PFSK-1 (cell line): Measurements from ENCODE around the gene MAN1C1.

Experiments
- FOXP2 ChIP-seq: optimal IDR thresholded peaks from 2 replicates; pipeline ENCODE3; 2011; ENCODE audit warnings: borderline replicate concordance, control low read depth, inconsistent platforms; ENCODE audit not compliant: insufficient read depth; ENCODE audit errors: extremely low read length, extremely low read depth
- POLR2AphosphoS5 ChIP-seq: IDR thresholded peaks from 2 replicates; pipeline ENCODE4 v1.6.1; 2012; ENCODE audit warnings: low read depth, mild to moderate bottlenecking, control low read depth, low read length, moderate library complexity
- SIN3A ChIP-seq: IDR thresholded peaks from 2 replicates; pipeline ENCODE4 v1.6.1; 2012; ENCODE audit warnings: mild to moderate bottlenecking, low read length, moderate library complexity, borderline replicate concordance; ENCODE audit not compliant: insufficient read depth
- TAF1 ChIP-seq: IDR thresholded peaks from 2 replicates; pipeline ENCODE4 v1.6.1; 2012; ENCODE audit warnings: low read length, control low read depth, borderline replicate concordance; ENCODE audit not compliant: insufficient read depth
- TF ChIP-seq, protein P1 (sequence below), 2 experiments: IDR thresholded peaks; 2 replicates each; pipeline versions ENCODE4 v1.6.1 to v1.8.0; 2011 to 2012; ENCODE audit warnings: low read depth in 2 of 2, low read length in 2 of 2, control low read depth in 1 of 2, inconsistent platforms in 1 of 2, mild to moderate bottlenecking in 1 of 2, moderate library complexity in 1 of 2; ENCODE audit not compliant: insufficient read depth in 1 of 2

MAN1C1 gene

DNA sequence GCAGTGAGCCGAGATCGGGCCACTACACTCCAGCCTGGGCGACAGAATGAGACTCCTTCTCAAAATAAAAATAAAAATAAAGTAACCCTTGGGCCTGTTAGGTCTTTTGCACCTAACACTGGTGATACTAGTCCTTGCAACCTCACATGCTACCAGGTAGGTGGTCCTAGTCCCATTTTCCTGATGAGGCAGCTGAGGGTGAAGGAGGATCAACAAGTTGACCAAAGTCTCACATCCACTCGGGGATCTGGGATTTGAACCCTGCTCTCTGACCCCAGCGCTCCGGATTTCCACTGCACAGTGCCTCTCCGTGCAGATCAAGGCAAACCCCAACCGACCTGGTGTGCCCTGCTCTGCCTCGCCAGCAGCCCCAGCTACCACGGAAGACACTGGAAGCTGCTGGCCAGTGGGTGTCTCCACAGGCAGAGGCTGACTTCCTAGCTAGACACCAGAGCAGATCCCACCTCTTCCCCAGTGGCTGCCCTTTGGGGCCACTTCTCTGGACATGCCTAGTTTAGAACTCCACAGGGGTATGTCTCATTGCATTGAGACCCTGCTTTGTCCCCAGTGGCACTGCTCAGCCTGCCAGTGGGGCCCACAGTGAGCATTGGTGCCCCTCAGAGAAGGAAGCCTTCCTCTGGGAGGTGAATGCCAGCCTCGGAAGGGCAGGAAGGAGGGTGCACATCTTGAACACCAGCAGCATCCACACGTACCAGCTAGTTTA, 45.6 kb upstream of the MAN1C1 start:
- TF ChIP-seq, protein P1, sequence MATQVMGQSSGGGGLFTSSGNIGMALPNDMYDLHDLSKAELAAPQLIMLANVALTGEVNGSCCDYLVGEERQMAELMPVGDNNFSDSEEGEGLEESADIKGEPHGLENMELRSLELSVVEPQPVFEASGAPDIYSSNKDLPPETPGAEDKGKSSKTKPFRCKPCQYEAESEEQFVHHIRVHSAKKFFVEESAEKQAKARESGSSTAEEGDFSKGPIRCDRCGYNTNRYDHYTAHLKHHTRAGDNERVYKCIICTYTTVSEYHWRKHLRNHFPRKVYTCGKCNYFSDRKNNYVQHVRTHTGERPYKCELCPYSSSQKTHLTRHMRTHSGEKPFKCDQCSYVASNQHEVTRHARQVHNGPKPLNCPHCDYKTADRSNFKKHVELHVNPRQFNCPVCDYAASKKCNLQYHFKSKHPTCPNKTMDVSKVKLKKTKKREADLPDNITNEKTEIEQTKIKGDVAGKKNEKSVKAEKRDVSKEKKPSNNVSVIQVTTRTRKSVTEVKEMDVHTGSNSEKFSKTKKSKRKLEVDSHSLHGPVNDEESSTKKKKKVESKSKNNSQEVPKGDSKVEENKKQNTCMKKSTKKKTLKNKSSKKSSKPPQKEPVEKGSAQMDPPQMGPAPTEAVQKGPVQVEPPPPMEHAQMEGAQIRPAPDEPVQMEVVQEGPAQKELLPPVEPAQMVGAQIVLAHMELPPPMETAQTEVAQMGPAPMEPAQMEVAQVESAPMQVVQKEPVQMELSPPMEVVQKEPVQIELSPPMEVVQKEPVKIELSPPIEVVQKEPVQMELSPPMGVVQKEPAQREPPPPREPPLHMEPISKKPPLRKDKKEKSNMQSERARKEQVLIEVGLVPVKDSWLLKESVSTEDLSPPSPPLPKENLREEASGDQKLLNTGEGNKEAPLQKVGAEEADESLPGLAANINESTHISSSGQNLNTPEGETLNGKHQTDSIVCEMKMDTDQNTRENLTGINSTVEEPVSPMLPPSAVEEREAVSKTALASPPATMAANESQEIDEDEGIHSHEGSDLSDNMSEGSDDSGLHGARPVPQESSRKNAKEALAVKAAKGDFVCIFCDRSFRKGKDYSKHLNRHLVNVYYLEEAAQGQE (IDR thresholded peaks at IDR 0.05; ENCODE audit: insufficient read depth in 1 of 2, low read depth in 2 of 2, low read length in 2 of 2) = no peak
- no peak for TF ChIP-seq TAF1

DNA sequence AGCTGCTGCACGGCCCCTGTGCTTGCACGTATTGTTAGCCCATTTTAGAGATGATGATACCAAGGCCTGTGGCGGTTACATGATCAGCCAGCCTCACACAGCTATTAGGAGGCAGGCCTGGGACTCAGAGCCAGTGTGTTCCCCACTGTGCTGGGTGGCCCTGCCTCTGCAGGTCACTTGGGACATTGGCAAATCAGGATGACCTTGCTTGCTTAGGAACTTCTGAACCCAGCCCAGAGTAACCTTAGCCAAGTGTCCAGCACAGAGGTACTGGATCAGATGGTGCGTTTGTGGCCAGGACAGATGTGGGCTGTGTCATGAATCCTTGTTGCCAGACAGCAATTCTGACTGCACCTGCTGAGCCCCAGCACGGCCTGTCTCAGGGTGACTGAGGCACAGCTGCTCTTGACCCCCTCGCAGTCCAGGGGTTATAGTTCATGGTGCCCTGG, 45.0 kb upstream of the MAN1C1 start:
- no peak for TF ChIP-seq SIN3A
- no peak for TF ChIP-seq POLR2AphosphoS5
- TF ChIP-seq FOXP2 = no peak
- TF ChIP-seq, protein P1 (IDR thresholded peaks at IDR 0.05; ENCODE audit: insufficient read depth in 1 of 2, low read depth in 2 of 2, low read length in 2 of 2) = no peak
- TF ChIP-seq TAF1 = no peak

DNA sequence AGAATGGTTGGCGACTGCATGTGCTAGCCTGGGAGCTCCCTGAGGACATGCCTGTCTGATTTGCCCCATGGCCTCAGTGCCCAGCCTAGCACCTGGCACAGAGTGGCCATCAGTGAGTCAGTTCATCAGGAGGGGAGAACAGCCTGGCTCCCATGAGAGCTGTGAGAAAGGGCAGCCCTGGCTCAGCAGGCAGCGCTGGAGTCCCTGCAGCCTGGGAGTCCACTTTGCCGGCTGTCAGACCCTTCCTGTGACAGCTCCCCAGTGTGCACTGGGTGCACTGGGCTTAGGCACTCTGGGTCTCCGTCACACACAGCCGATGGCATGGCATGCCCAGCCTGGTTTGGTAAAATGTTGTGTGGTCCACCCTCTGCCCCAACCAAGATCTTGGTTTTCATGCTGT, 44.5 kb upstream of the MAN1C1 start:
- no peak for TF ChIP-seq POLR2AphosphoS5
- TF ChIP-seq TAF1 = no peak

DNA sequence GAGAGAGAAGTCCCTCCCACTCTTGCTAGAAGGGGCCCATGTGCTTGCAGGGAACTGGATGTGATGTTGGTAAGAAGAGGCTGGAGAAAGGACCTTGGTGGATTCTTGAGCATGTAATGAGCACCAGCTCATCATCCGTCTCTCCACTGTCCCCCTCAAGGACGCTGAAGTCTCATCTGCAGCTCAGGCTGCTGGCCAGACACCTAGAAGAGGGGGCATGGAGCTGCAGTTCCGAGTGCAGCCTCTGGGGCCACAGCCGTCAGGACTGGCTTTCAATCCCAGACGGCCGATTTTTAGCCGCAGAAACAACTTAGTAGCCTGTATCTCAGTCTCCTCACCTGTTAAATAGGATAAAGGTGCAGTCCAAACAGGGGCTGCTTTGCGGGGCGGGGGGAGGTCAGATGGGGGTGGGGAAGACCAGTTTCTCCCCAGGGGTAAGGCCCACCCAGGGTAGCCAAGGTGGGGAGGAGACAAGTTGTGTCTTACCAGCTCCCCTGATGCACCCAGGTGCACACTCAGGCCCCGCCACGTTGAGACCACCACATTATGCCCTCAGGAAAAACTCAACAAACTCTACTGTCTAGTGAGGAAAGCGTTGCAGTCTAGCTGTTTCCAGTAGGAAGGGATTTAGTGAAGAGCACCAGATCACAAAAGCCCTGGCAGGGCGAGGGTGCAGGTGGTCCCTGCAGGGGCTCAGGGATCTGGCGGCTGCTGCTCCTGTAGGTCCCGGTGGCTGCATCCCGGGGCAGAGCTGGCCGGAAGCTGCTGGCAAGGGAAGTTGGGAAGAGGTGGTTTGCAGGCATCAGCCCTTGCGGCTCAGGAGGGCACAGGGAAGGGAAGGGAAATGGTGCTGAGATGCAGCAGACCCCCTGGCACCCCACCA, 43.6 kb upstream of the MAN1C1 start:
- no peak for TF ChIP-seq TAF1
- TF ChIP-seq POLR2AphosphoS5 = no peak
- TF ChIP-seq SIN3A = no peak

DNA sequence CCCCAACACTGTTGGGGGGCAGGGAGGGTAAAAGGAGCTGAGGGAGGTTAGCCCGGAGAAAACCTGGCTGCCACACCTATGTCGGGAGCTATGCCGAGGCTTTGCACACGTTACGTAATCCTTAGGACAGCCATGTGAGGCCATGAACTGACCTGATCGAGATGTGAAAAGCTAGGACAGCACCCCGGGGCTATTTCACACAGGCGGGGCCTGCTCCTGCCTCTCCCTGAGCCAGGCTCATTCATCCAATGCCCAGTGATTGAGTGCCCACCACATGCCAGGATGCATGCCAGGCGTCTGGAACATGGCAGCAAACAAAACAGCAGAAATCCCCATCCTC, 43.0 kb upstream of the MAN1C1 start:
- TF ChIP-seq FOXP2 = no peak
- TF ChIP-seq, protein P1 (IDR thresholded peaks at IDR 0.05; ENCODE audit: insufficient read depth in 1 of 2, low read depth in 2 of 2, low read length in 2 of 2) = no peak
- TF ChIP-seq POLR2AphosphoS5 = no peak
- TF ChIP-seq SIN3A = no peak
- no peak for TF ChIP-seq TAF1

DNA sequence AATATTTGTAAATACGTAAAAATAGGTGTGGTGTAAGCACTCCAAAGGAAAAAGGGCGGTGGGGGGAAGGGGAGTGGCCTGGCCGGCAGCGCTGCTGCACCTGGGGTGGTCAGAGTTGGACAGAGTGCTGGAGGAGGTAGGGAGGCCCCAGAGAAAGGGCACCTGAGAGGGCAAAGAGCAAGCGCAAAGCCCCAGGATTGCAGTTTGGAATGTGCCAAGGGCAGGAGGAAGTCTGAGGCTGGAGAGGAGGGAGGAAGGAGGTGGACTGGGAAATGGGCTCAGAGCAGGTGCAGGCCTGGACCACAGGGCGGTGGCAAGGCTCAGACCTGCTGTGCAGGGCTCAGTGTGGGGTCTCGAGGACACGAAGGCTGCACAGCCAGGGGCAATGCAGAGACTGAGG, 42.6 kb upstream of the MAN1C1 start:
- TF ChIP-seq, protein P1 (IDR thresholded peaks at IDR 0.05; ENCODE audit: insufficient read depth in 1 of 2, low read depth in 2 of 2, low read length in 2 of 2) = no peak
- TF ChIP-seq POLR2AphosphoS5 (no peak), SIN3A (no peak), FOXP2 (no peak), TAF1 (no peak)
